Naive thymus-derived CD8-positive, alpha-beta T cell (primary cell): ENCODE measurements around the gene ZDHHC14. TPM values are rescaled to one million over a fixed set of nuclear protein-coding genes. Genes with fewer than 3 reads are reported as not detected.

Experiments
- ATAC-seq, 2 donors: fragments of 150-1000 bp; cut with Tn5 transposase in 1 of 2; sonication (Bioruptor Pico), chemical (Tn5 transposase) in 1 of 2; 1 replicate in 1 of 2; 2 replicates in 1 of 2; pipeline ENCODE4 v1.10.0; 2021; ENCODE audit warnings: mild to moderate bottlenecking in 2 of 2, moderate library complexity in 2 of 2
- POLR2A ChIA-PET: fragments of 350-600 bp; sonication (Branson Sonifier 250); formaldehyde crosslinking; loops from one replicate; lab custom pipeline; 2021; ENCODE audit warnings: antibody characterized with exemption; lab: Charles Lee
- DNase-seq, 10 donors: peaks; one replicate each; pipeline versions ENCODE4 v3.0.0 to v3.0.0-alpha.2; 2020 to 2022
- H3K27ac Mint-ChIP-seq, 10 donors: one replicate each; pipeline ENCODE4 v1.8.0; 2020 to 2022; ENCODE audit warnings: mild to moderate bottlenecking in 10 of 10, mixed read lengths in 10 of 10, moderate library complexity in 4 of 10, inconsistent platforms in 1 of 10
- H3K27me3 Mint-ChIP-seq, 5 donors: one replicate each; pipeline ENCODE4 v1.8.0; 2021 to 2022; ENCODE audit warnings: mixed read lengths in 5 of 5
- H3K36me3 Mint-ChIP-seq, 3 donors: one replicate each; pipeline ENCODE4 v1.8.0; 2020 to 2022; ENCODE audit warnings: mixed read lengths in 3 of 3, mild to moderate bottlenecking in 2 of 3, inconsistent platforms in 1 of 3
- H3K4me1 Mint-ChIP-seq, 4 donors: one replicate each; pipeline ENCODE4 v1.8.0; 2021 to 2022; ENCODE audit warnings: mixed read lengths in 4 of 4
- H3K4me3 Mint-ChIP-seq, 10 donors: one replicate each; pipeline ENCODE4 v1.8.0; 2020 to 2022; ENCODE audit warnings: mild to moderate bottlenecking in 10 of 10, mixed read lengths in 10 of 10, moderate library complexity in 6 of 10, inconsistent platforms in 1 of 10
- H3K9me3 Mint-ChIP-seq, 9 donors: one replicate each; pipeline ENCODE4 v1.8.0; 2020 to 2022; ENCODE audit warnings: mixed read lengths in 9 of 9, mild to moderate bottlenecking in 3 of 9, inconsistent platforms in 1 of 9, moderate library complexity in 1 of 9
- polyA plus RNA-seq, 3 donors: library from polyadenylated mRNA; unstranded; fragments of 300-500 nt; fragmentation: Illumina TruSeq; gene quantifications; one replicate each; pipeline ENCODE4 v1.2.3, GENCODE V29; 2021
- total RNA-seq, 8 experiments: library from RNA in 2 of 8; stranded (reverse) in 2 of 8; gene quantifications; one replicate each; pipeline ENCODE4 v1.2.3 and lab custom pipeline; 2021 to 2026

Gene ZDHHC14
- total and polyA plus RNA-seq, 5 experiments from 2014 or later = 0.09 to 1.9 (median 1.4) TPM

- POLR2A ChIA-PET = no interaction called here
- Mint-ChIP-seq H3K4me3 (no peak overlapping the region), H3K9me3 (no peaks in the 10 kb centered on the region), H3K36me3 (no peaks in the 10 kb centered on the region), H3K27me3 (peaks cover 0 to 3% (median 0%) of the 10 kb centered on the region in 5 donors), H3K4me1 (peaks cover 0 to 6% (median 0%) of the 10 kb centered on the region in 4 donors), H3K27ac (peak overlapping the region in 1 of 10 donors; percentile 49)
- DNase-seq = no peak
- no peak for ATAC-seq
Measured at GRCh38 chr6:157659536-157660271, 278.7 kb downstream of the ZDHHC14 start.

- peaks cover 0 to 6% (median 0%) of the 10 kb centered on the region in 4 donors for H3K4me1 Mint-ChIP-seq
- no peak for ATAC-seq
- peaks cover 0 to 3% (median 1%) of the 10 kb centered on the region in 5 donors for H3K27me3 Mint-ChIP-seq
- no peaks in the 10 kb centered on the region for H3K36me3 Mint-ChIP-seq
- H3K27ac Mint-ChIP-seq = no peak overlapping the region
- H3K9me3 Mint-ChIP-seq = no peaks in the 10 kb centered on the region
- DNase-seq = no peak
- no peak overlapping the region for H3K4me3 Mint-ChIP-seq
- POLR2A ChIA-PET = no interaction called here
Measured at GRCh38 chr6:157660414-157660813, 279.4 kb downstream of the ZDHHC14 start.

- H3K27me3 Mint-ChIP-seq = peaks cover 0 to 3% (median 1%) of the 10 kb centered on the region in 5 donors
- no peak overlapping the region for H3K4me3 Mint-ChIP-seq
- H3K4me1 Mint-ChIP-seq = peaks cover 0 to 6% (median 0%) of the 10 kb centered on the region in 4 donors
- H3K36me3 Mint-ChIP-seq = no peaks in the 10 kb centered on the region
- no peaks in the 10 kb centered on the region for H3K9me3 Mint-ChIP-seq
- POLR2A ChIA-PET = no interaction called here
- no peak for ATAC-seq
- H3K27ac Mint-ChIP-seq = no peak overlapping the region
- DNase-seq = no peak
Measured at GRCh38 chr6:157661652-157662051, 280.7 kb downstream of the ZDHHC14 start.

GRCh38 chr6:157663261-157663660 is 282.3 kb downstream of the ZDHHC14 start:
- Mint-ChIP-seq H3K27me3 (peaks cover 0 to 7% (median 2%) of the 10 kb centered on the region in 5 donors), H3K27ac (peak overlapping the region in 1 of 10 donors; percentile 10), H3K4me3 (no peak overlapping the region), H3K36me3 (no peaks in the 10 kb centered on the region), H3K9me3 (no peaks in the 10 kb centered on the region), H3K4me1 (peaks cover 5 to 13% (median 6%) of the 10 kb centered on the region in 4 donors)
- ATAC-seq (no peak), DNase-seq (no peak)
- POLR2A ChIA-PET = no interaction called here

- peaks cover 0 to 7% (median 2%) of the 10 kb centered on the region in 5 donors for H3K27me3 Mint-ChIP-seq
- H3K36me3 Mint-ChIP-seq = no peaks in the 10 kb centered on the region
- DNase-seq (no peak), ATAC-seq (no peak)
- H3K9me3 Mint-ChIP-seq = no peaks in the 10 kb centered on the region
- peaks cover 8 to 19% (median 17%) of the 10 kb centered on the region in 4 donors for H3K4me1 Mint-ChIP-seq
- H3K4me3 Mint-ChIP-seq = no peak overlapping the region
- H3K27ac Mint-ChIP-seq = no peak overlapping the region
- POLR2A ChIA-PET = no interaction called here
Measured at GRCh38 chr6:157665180-157665579, 284.2 kb downstream of the ZDHHC14 start.

- H3K4me1 Mint-ChIP-seq = peaks cover 13 to 31% (median 26%) of the 10 kb centered on the region in 4 donors
- no peak overlapping the region for H3K4me3 Mint-ChIP-seq
- H3K27me3 Mint-ChIP-seq = peaks cover 0 to 7% (median 2%) of the 10 kb centered on the region in 5 donors
Measured at GRCh38 chr6:157666729-157667128, 285.7 kb downstream of the ZDHHC14 start.

GRCh38 chr6:157667211-157668008 is 286.4 kb downstream of the ZDHHC14 start:
- Mint-ChIP-seq H3K4me1 (peaks cover 13 to 31% (median 26%) of the 10 kb centered on the region in 4 donors), H3K27ac (peak overlapping the region in 5 of 10 donors; percentile 7 to 66 (median 44)), H3K36me3 (no peaks in the 10 kb centered on the region), H3K9me3 (no peaks in the 10 kb centered on the region), H3K27me3 (peaks cover 0 to 7% (median 2%) of the 10 kb centered on the region in 5 donors), H3K4me3 (peak overlapping the region in 1 of 10 donors; percentile 26)
- DNase-seq (peak; percentile 19 to 75 (median 56)), ATAC-seq (peak; percentile 69 to 70)
- POLR2A ChIA-PET = interaction anchor here (0.7 kb wide), 1 partner anchor 88 kb away, joined by 3 read pairs; no protein-coding TSS in a partner anchor

More at GRCh38 chr6:157666729-157667128, 285.7 kb downstream of the ZDHHC14 start:
- POLR2A ChIA-PET = no interaction called here
- Mint-ChIP-seq H3K9me3 (no peaks in the 10 kb centered on the region), H3K27ac (peak overlapping the region in 1 of 10 donors; percentile 34), H3K36me3 (no peaks in the 10 kb centered on the region)
- DNase-seq = no peak
- no peak for ATAC-seq

GRCh38 chr6:157668009-157668401 is 287.0 kb downstream of the ZDHHC14 start:
- H3K27ac Mint-ChIP-seq = peak overlapping the region in 1 of 10 donors; percentile 13
- DNase-seq = no peak
- H3K36me3 Mint-ChIP-seq = no peaks in the 10 kb centered on the region
- POLR2A ChIA-PET = interaction anchor here (0.7 kb wide), 1 partner anchor 87 kb away, joined by 3 read pairs; no protein-coding TSS in a partner anchor
- no peaks in the 10 kb centered on the region for H3K9me3 Mint-ChIP-seq
- no peak overlapping the region for H3K4me3 Mint-ChIP-seq
- peaks cover 13 to 31% (median 26%) of the 10 kb centered on the region in 4 donors for H3K4me1 Mint-ChIP-seq
- peaks cover 0 to 7% (median 2%) of the 10 kb centered on the region in 5 donors for H3K27me3 Mint-ChIP-seq
- ATAC-seq = no peak

- ATAC-seq = no peak
- peak overlapping the region in 2 of 10 donors; percentile 8 to 74 for H3K27ac Mint-ChIP-seq
- peak overlapping the region in 1 of 10 donors; percentile 24 for H3K4me3 Mint-ChIP-seq
- H3K9me3 Mint-ChIP-seq = no peaks in the 10 kb centered on the region
- H3K4me1 Mint-ChIP-seq = peaks cover 13 to 31% (median 26%) of the 10 kb centered on the region in 4 donors
- DNase-seq = no peak
- POLR2A ChIA-PET = interaction anchor here (0.7 kb wide), 1 partner anchor 635 kb away, joined by 4 read pairs; no protein-coding TSS in a partner anchor
- H3K27me3 Mint-ChIP-seq = peaks cover 0 to 7% (median 2%) of the 10 kb centered on the region in 5 donors
- no peaks in the 10 kb centered on the region for H3K36me3 Mint-ChIP-seq
Measured at GRCh38 chr6:157668713-157669112, 287.7 kb downstream of the ZDHHC14 start.

GRCh38 chr6:157669323-157669722 is 288.3 kb downstream of the ZDHHC14 start:
- no peaks in the 10 kb centered on the region for H3K9me3 Mint-ChIP-seq
- no peaks in the 10 kb centered on the region for H3K36me3 Mint-ChIP-seq
- DNase-seq = no peak
- H3K4me1 Mint-ChIP-seq = peaks cover 13 to 31% (median 26%) of the 10 kb centered on the region in 4 donors
- ATAC-seq = no peak
- peak overlapping the region in 7 of 10 donors; percentile 29 to 65 (median 56) for H3K4me3 Mint-ChIP-seq
- POLR2A ChIA-PET = interaction anchor here (0.6 to 0.7 kb wide), 2 partner anchors 531 to 635 kb away, joined by 3 to 4 read pairs; no protein-coding TSS in a partner anchor
- H3K27ac Mint-ChIP-seq = peak overlapping the region in 1 of 10 donors; percentile 1
- peaks cover 0 to 7% (median 2%) of the 10 kb centered on the region in 5 donors for H3K27me3 Mint-ChIP-seq

GRCh38 chr6:157669747-157670216 is 288.8 kb downstream of the ZDHHC14 start:
- Mint-ChIP-seq H3K27me3 (peaks cover 0 to 7% (median 2%) of the 10 kb centered on the region in 5 donors), H3K4me3 (peak overlapping the region in 7 of 10 donors; percentile 29 to 65 (median 56)), H3K36me3 (no peaks in the 10 kb centered on the region), H3K27ac (peak overlapping the region in 4 of 10 donors; percentile 15 to 90 (median 42)), H3K9me3 (no peaks in the 10 kb centered on the region), H3K4me1 (peaks cover 13 to 31% (median 26%) of the 10 kb centered on the region in 4 donors)
- POLR2A ChIA-PET = interaction anchor here (0.6 to 1.2 kb wide), 2 partner anchors 347 to 531 kb away, joined by 3 read pairs; no protein-coding TSS in a partner anchor
- ATAC-seq = peak; percentile 44 to 59
- peak in 3 of 10 donors; percentile 4 to 11 (median 6) for DNase-seq
